Hematopoietic multipotent progenitor cell treated with erythropoietin and hydrocortisone succinate and interleukin-3 and kit ligand, for 4 days (in vitro differentiated cells): ENCODE results near the gene ADAMTS19.
"Not testable (repeated sequence)": the region's sequence is repeated elsewhere in the genome, so short reads cannot be mapped to it uniquely, and the experiment has no call there.

Experiments
- DNase-seq: peaks from one replicate; pipeline ENCODE4 v3.0.0-alpha.2; 2015

The ADAMTS19 gene

GRCh38 chr5:129459777-129460671 is at the start of gene ADAMTS19:
ADAMTS19 (plus strand) TSS chr5:129460298; CDS start chr5:129460392, 94 bp downstream.
- DNase-seq = peak; percentile 43

- DNase-seq = no peak
Observed at GRCh38 chr5:129410488-129410887, 49.6 kb upstream of the ADAMTS19 start.

- no peak for DNase-seq
Observed at GRCh38 chr5:129412721-129413120, 47.4 kb upstream of the ADAMTS19 start.

- DNase-seq = no peak
Observed at GRCh38 chr5:129413570-129413969, 46.5 kb upstream of the ADAMTS19 start.

GRCh38 chr5:129419292-129419691 is 40.8 kb upstream of the ADAMTS19 start:
- DNase-seq = no peak

- DNase-seq = no peak
Observed at GRCh38 chr5:129425031-129425430, 35.1 kb upstream of the ADAMTS19 start.

- DNase-seq = no peak
Observed at GRCh38 chr5:129426071-129426470, 34.0 kb upstream of the ADAMTS19 start.

- not testable (repeated sequence) for DNase-seq
Observed at GRCh38 chr5:129428636-129429035, 31.5 kb upstream of the ADAMTS19 start.

GRCh38 chr5:129431406-129431805 is 28.7 kb upstream of the ADAMTS19 start:
- DNase-seq = no peak

- DNase-seq = no peak
Observed at GRCh38 chr5:129438322-129438721, 21.8 kb upstream of the ADAMTS19 start.

- no peak for DNase-seq
Observed at GRCh38 chr5:129440424-129440823, 19.7 kb upstream of the ADAMTS19 start.

GRCh38 chr5:129441096-129441495 is 19.0 kb upstream of the ADAMTS19 start:
- DNase-seq = no peak

GRCh38 chr5:129445379-129445778 is 14.7 kb upstream of the ADAMTS19 start:
- DNase-seq = no peak

GRCh38 chr5:129447968-129448367 is 12.1 kb upstream of the ADAMTS19 start:
- DNase-seq = no peak

- no peak for DNase-seq
Observed at GRCh38 chr5:129448654-129449053, 11.4 kb upstream of the ADAMTS19 start.

GRCh38 chr5:129454461-129454860 is 5.6 kb upstream of the ADAMTS19 start:
- no peak for DNase-seq

GRCh38 chr5:129459450-129459776 is 685 bp upstream of the ADAMTS19 start:
- DNase-seq = no peak

GRCh38 chr5:129460672-129460935 is 506 bp downstream of the ADAMTS19 start:
- peak; percentile 9 for DNase-seq

- DNase-seq = peak; percentile 49
Observed at GRCh38 chr5:129460936-129461710, 1.0 kb downstream of the ADAMTS19 start.

- DNase-seq = no peak
Observed at GRCh38 chr5:129461711-129462332, 1.7 kb downstream of the ADAMTS19 start.

- no peak for DNase-seq
Observed at GRCh38 chr5:129465776-129466344, 5.8 kb downstream of the ADAMTS19 start.

- peak; percentile 34 for DNase-seq
Observed at GRCh38 chr5:129474544-129474943, 14.4 kb downstream of the ADAMTS19 start.

- DNase-seq = no peak
Observed at GRCh38 chr5:129476751-129477150, 16.7 kb downstream of the ADAMTS19 start.

- DNase-seq = no peak
Observed at GRCh38 chr5:129477532-129477931, 17.4 kb downstream of the ADAMTS19 start.
